ENCODE data around the gene DPPA4. TPM values are rescaled to one million over a fixed set of nuclear protein-coding genes. Genes with fewer than 3 reads are reported as not detected.
A peak's percentile ranks its signal among the peaks of the same experiment; 100 is the strongest.
"Not testable (repeated sequence)": the region's sequence is repeated elsewhere in the genome, so short reads cannot be mapped to it uniquely, and the experiment has no call there.

DPPA4 gene
- total RNA-seq, 1 donor from 2014 or later = not detected

- no peak overlapping the region for H3K4me3 ChIP-seq (ENCODE audit: low read depth, low read length)
- no peak for TF ChIP-seq CTCF (conservative IDR thresholded peaks at IDR 0.05; ENCODE audit: low read depth, low read length)
- no peak for DNase-seq (ENCODE audit: low read depth)
Observed at GRCh38 chr3:109372639-109373038, 35.3 kb upstream of the DPPA4 start.

GRCh38 chr3:109369510-109369909 is 32.2 kb upstream of the DPPA4 start:
- no peak overlapping the region for H3K4me3 ChIP-seq (ENCODE audit: low read depth, low read length)
- DNase-seq (ENCODE audit: low read depth) = no peak
- peak; percentile 65 for TF ChIP-seq CTCF (conservative IDR thresholded peaks at IDR 0.05; ENCODE audit: low read depth, low read length)

- H3K4me3 ChIP-seq (ENCODE audit: low read depth, low read length) = no peak overlapping the region
- no peak for TF ChIP-seq CTCF (conservative IDR thresholded peaks at IDR 0.05; ENCODE audit: low read depth, low read length)
- no peak for DNase-seq (ENCODE audit: low read depth)
Observed at GRCh38 chr3:109364088-109364487, 26.7 kb upstream of the DPPA4 start.

GRCh38 chr3:109363634-109364033 is 26.3 kb upstream of the DPPA4 start:
- no peak for DNase-seq (ENCODE audit: low read depth)
- no peak for TF ChIP-seq CTCF (conservative IDR thresholded peaks at IDR 0.05; ENCODE audit: low read depth, low read length)
- H3K4me3 ChIP-seq (ENCODE audit: low read depth, low read length) = no peak overlapping the region

- H3K4me3 ChIP-seq (ENCODE audit: low read depth, low read length) = no peak overlapping the region
- TF ChIP-seq CTCF (conservative IDR thresholded peaks at IDR 0.05; ENCODE audit: low read depth, low read length) = no peak
- DNase-seq (ENCODE audit: low read depth) = no peak
Observed at GRCh38 chr3:109362823-109363222, 25.5 kb upstream of the DPPA4 start.

GRCh38 chr3:109358809-109359208 is 21.5 kb upstream of the DPPA4 start:
- not testable (repeated sequence) for DNase-seq (ENCODE audit: low read depth); H3K4me3 ChIP-seq (ENCODE audit: low read depth, low read length)

- no peak for TF ChIP-seq CTCF (conservative IDR thresholded peaks at IDR 0.05; ENCODE audit: low read depth, low read length)
- no peak for DNase-seq (ENCODE audit: low read depth)
- H3K4me3 ChIP-seq (ENCODE audit: low read depth, low read length) = no peak overlapping the region
Observed at GRCh38 chr3:109356442-109357155, 19.3 kb upstream of the DPPA4 start.

Data from epithelial cell of proximal tubule (primary cell).